ENCODE results near the gene PIK3C3. TPM values are rescaled to one million over a fixed set of nuclear protein-coding genes. Genes with fewer than 3 reads are reported as not detected.
A peak's percentile ranks its signal among the peaks of the same experiment; 100 is the strongest.

Gene PIK3C3
- 45.1 and 67.4 TPM in 2 replicates for total RNA-seq

DNA sequence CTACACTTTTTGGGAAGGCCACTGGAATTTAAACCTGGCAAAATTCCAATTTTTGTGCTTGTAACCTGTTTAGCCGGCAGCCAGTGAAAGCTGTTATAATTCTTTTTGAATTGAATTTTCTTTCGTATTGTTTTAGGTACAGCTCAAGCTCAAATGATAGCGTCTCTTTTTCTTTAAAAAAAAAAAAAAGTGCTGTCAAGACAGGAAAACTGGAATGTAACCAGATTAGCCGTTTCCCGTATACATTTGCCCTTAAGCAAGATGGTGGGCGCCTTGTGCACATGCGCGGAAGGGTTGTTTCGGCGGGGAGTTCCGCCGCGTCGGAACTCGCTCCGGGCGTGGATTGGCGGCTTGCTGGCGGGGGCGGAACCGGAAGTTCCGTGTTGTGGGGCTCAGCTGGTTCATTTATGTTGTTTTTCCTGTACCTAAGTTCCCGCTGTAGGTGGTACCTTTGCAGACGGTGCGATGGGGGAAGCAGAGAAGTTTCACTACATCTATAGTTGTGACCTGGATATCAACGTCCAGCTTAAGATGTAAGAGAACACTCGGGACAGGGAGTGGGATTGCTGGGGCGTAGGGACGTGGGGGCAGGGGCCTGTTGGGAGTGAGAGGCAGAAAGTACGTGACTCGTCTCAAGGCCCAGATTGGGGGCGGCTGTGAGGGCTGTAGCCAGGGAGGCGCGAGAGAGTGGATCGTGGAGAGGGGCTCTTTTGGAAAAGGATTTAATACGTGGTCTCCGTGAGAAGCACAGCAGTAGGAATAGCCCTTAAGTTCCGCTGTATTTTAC is at the start of gene PIK3C3:
Gene PIK3C3 (plus strand): TSS at position 408 of the 787 bp plus-strand sequence. CDS start 58 bp downstream, at position 466.
- peak within 1 kb of the TSS; percentile 76 for H3K4me3 ChIP-seq (ENCODE audit: low read depth, low read length)
- TF ChIP-seq, protein P1, sequence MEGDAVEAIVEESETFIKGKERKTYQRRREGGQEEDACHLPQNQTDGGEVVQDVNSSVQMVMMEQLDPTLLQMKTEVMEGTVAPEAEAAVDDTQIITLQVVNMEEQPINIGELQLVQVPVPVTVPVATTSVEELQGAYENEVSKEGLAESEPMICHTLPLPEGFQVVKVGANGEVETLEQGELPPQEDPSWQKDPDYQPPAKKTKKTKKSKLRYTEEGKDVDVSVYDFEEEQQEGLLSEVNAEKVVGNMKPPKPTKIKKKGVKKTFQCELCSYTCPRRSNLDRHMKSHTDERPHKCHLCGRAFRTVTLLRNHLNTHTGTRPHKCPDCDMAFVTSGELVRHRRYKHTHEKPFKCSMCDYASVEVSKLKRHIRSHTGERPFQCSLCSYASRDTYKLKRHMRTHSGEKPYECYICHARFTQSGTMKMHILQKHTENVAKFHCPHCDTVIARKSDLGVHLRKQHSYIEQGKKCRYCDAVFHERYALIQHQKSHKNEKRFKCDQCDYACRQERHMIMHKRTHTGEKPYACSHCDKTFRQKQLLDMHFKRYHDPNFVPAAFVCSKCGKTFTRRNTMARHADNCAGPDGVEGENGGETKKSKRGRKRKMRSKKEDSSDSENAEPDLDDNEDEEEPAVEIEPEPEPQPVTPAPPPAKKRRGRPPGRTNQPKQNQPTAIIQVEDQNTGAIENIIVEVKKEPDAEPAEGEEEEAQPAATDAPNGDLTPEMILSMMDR (IDR thresholded peaks at IDR 0.05; ENCODE audit: insufficient read depth, low read depth, low read length) = no peak
- peak; percentile 98 for DNase-seq (ENCODE audit: low read depth)

DNA sequence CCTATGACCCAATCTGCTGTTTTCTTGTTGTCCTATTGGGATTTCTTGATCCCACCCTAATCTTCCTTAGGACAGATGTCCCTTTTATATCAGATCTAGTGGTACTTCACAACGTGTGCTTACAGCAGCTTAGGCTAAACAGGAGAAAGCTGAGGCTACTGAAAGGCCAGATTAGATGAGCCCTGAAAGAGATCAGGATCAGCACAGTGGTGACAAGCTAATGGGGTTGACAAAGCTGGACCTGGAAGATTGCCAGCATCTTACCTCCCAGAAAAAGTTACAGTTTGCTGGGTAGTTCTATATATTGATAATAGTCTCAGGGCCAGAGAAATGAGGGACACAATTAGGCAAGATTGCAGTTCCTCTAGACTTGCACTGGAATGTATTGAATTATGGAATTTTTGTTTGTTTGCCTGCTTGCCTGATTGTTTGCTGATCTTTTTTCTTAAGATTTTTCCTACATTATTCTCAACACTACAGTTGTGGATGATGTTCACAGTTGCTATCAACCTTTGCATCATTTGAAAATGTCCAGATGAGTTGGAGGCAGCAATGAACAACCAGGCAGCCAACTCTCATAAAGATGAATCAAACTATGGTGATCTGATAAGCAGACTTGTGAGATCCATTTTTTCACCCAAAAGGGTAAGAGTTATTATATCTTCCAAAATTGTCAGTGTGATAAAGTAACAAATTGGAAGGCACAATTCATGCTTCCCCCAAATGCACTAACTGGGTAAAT is 49.1 kb upstream of the PIK3C3 start:
- TF ChIP-seq, protein P1 (IDR thresholded peaks at IDR 0.05; ENCODE audit: insufficient read depth, low read depth, low read length) = no peak
- H3K4me3 ChIP-seq (ENCODE audit: low read depth, low read length) = no peak overlapping the region
- DNase-seq (ENCODE audit: low read depth) = no peak

DNA sequence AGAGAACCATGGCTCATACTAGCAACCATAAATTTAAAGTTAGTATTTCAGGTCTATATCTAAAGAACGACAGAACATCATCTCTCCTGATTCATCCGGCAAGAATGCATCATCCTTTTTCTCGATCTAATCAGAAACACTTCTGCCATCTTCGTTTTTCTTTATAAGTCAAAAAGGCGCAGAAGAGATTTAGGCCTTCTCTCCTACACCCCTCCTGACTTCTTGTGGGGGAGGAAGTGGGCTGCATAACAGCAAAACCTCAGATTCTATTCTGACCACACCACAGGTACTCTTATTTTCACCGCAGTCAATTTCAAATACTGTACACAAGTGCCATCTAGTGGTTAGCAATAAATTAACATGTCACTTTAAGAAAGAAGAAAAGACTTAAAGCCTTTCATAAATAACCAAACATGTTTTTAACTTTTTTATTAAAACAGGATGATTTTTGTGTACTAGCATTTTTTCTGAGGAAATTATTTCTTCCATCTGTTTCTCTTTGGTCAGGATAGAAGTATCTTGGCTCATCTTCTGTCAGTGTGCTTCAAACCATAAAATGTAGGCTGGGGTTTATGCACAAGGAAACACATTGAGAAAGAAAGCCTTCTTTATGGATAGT is 48.4 kb upstream of the PIK3C3 start:
- H3K4me3 ChIP-seq (ENCODE audit: low read depth, low read length) = peak overlapping the region; percentile 20
- TF ChIP-seq, protein P1 (IDR thresholded peaks at IDR 0.05; ENCODE audit: insufficient read depth, low read depth, low read length) = peak; percentile 57
- peak; percentile 61 for DNase-seq (ENCODE audit: low read depth)

DNA sequence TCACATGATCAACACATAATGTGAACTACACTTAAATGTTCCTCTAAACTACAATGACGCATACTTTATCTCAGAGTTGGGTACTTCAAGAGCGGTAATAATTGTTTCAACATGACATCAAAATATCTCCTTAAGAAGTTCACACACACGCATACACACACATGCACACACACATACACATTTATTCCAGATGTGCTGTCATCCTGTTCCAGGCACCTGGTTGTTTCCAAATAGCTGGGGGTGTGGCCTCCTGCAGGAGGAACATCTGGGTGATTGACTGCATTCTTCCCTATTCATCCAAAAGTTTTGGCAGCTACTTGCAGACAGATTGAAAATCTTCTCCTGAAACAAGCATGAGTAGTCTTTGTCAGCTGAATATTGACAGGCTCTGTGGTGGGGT is 37.9 kb upstream of the PIK3C3 start:
- H3K4me3 ChIP-seq (ENCODE audit: low read depth, low read length) = no peak overlapping the region
- TF ChIP-seq, protein P1 (IDR thresholded peaks at IDR 0.05; ENCODE audit: insufficient read depth, low read depth, low read length) = no peak
- no peak for DNase-seq (ENCODE audit: low read depth)

DNA sequence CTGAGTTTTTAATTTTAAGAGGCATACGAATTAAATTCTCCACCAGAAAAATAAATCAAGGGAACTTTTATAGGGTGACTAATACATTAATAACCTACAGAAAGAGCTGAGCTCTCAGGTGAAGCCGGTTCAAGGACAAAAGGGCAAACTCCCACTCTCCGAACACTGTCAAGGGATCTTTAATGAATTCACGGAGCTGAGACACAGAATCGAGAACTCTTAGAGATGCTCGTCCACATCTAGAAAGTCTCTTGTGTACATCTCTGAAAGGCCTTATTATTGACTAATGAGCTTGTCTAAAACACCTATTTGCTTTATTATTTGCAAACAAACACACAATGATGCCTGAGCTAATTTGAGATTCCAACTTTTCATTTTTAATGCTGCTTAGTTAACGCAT is 33.3 kb upstream of the PIK3C3 start:
- TF ChIP-seq, protein P1 (IDR thresholded peaks at IDR 0.05; ENCODE audit: insufficient read depth, low read depth, low read length) = no peak
- no peak overlapping the region for H3K4me3 ChIP-seq (ENCODE audit: low read depth, low read length)
- no peak for DNase-seq (ENCODE audit: low read depth)

DNA sequence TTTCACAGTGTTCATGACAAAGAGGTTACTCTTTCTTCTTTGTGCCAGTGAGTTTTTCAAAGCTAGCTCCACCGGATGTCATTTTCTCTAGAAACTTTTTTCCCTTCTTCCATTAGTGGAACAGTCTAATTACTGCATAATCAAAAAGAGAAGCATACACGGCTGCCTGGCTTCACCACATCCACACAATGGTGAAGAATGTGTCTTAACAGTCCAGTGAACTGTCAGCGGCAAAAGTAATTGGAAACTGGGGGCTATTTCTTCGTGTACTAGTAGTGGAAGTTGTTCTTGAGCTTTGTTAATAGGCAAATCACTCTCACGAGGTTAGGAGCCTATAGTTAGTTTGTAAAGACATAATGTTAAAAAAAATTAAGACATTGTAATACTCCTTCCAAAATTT is 32.9 kb upstream of the PIK3C3 start:
- TF ChIP-seq, protein P1 (IDR thresholded peaks at IDR 0.05; ENCODE audit: insufficient read depth, low read depth, low read length) = no peak
- DNase-seq (ENCODE audit: low read depth) = no peak
- H3K4me3 ChIP-seq (ENCODE audit: low read depth, low read length) = no peak overlapping the region
